ENCODE measurements around the gene MYADML2. TPM values are rescaled to one million over a fixed set of nuclear protein-coding genes. Genes with fewer than 3 reads are reported as not detected.
A peak's percentile ranks its signal among the peaks of the same experiment; 100 is the strongest.

Gene MYADML2
- total RNA-seq, 2 donors from 2014 or later = not detected

DNA sequence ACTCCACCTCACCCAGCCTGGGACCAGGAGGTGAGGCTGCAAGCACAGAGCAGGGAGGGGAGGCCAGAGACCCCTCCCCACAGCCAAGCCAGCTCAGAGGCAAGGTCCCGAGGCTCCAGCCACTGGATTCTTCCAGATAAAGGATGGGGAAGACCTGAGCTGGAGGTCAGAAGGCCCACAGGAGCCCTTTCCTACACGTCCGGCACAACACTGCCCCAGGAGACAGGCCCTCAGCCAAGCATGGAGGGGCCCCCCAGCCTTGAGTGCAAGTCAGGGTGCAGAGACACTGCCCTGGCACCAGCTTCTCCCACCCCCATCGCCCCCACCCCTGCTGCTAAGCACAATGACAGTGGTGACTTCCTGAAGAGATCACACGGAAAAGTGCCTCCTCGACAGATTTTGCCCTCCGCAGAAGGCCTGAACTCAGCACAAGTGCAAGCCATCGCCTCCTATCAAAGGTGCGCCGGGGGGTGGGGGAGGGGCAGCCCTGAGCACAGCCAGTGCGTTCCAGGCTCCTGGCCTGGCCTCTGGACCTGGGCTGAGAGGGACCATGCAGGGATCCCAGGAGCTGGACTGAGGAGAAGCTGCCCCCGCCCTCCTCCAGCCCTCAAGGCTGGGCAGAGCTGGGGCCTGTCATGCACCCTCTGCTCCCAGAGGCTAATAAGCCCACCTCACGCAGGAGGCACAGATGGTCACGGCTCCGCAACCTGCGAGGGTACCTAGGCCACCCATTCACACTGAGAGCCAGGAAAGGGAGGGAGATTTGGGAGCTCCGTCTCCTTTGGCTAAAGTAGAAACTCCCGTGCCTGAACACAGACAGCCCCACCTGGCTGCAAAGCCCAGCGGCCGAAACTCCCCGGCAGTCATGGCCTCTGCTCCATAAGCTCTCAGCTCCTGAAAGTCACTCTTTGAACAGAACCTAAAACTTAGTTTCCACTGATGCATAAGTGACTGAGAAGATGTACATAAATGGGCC is 22.2 kb downstream of the MYADML2 start:
- TF ChIP-seq, protein P1, sequence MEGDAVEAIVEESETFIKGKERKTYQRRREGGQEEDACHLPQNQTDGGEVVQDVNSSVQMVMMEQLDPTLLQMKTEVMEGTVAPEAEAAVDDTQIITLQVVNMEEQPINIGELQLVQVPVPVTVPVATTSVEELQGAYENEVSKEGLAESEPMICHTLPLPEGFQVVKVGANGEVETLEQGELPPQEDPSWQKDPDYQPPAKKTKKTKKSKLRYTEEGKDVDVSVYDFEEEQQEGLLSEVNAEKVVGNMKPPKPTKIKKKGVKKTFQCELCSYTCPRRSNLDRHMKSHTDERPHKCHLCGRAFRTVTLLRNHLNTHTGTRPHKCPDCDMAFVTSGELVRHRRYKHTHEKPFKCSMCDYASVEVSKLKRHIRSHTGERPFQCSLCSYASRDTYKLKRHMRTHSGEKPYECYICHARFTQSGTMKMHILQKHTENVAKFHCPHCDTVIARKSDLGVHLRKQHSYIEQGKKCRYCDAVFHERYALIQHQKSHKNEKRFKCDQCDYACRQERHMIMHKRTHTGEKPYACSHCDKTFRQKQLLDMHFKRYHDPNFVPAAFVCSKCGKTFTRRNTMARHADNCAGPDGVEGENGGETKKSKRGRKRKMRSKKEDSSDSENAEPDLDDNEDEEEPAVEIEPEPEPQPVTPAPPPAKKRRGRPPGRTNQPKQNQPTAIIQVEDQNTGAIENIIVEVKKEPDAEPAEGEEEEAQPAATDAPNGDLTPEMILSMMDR (conservative IDR thresholded peaks at IDR 0.05) = peak; percentile 27
- no peak overlapping the region for H3K27ac ChIP-seq (ENCODE audit: low read depth, low read length)
- Mint-ChIP-seq H3K9me3 (no peaks in the 10 kb centered on the region), H3K4me1 (peaks cover 25% of the 10 kb centered on the region), H3K27ac (peak overlapping the region; percentile 94), H3K36me3 (ENCODE audit: low read depth) (peaks cover 21% of the 10 kb centered on the region), H3K4me3 (peak overlapping the region; percentile 88), H3K27me3 (ENCODE audit: insufficient read depth) (peaks cover 6% of the 10 kb centered on the region)
- H3K27me3 ChIP-seq (ENCODE audit: control insufficient read depth, insufficient read depth, low read length, poor library complexity, severe bottlenecking) = peaks cover 4% of the 10 kb centered on the region
- H3K36me3 ChIP-seq (ENCODE audit: control insufficient read depth, insufficient read depth, low read length) = peaks cover 16% of the 10 kb centered on the region
- H3K4me3 ChIP-seq (ENCODE audit: low read length) = peak overlapping the region; percentile 68
- peak; percentile 91 for DNase-seq
- peak overlapping the region; percentile 44 for H3K9ac ChIP-seq (ENCODE audit: extremely low read depth, low read length, poor library complexity, severe bottlenecking)
- H3K9me3 ChIP-seq (ENCODE audit: control insufficient read depth, low read length) = no peaks in the 10 kb centered on the region
- H3K4me1 ChIP-seq (ENCODE audit: control insufficient read depth, insufficient read depth, low read length) = peaks cover 22% of the 10 kb centered on the region
- WGBS, 2 experiments (ENCODE audit: insufficient coverage in 1 of 2, insufficient read length in 1 of 2) = 55 to 73% methylated on average over 15 to 21 of the region's 21 CpGs

DNA sequence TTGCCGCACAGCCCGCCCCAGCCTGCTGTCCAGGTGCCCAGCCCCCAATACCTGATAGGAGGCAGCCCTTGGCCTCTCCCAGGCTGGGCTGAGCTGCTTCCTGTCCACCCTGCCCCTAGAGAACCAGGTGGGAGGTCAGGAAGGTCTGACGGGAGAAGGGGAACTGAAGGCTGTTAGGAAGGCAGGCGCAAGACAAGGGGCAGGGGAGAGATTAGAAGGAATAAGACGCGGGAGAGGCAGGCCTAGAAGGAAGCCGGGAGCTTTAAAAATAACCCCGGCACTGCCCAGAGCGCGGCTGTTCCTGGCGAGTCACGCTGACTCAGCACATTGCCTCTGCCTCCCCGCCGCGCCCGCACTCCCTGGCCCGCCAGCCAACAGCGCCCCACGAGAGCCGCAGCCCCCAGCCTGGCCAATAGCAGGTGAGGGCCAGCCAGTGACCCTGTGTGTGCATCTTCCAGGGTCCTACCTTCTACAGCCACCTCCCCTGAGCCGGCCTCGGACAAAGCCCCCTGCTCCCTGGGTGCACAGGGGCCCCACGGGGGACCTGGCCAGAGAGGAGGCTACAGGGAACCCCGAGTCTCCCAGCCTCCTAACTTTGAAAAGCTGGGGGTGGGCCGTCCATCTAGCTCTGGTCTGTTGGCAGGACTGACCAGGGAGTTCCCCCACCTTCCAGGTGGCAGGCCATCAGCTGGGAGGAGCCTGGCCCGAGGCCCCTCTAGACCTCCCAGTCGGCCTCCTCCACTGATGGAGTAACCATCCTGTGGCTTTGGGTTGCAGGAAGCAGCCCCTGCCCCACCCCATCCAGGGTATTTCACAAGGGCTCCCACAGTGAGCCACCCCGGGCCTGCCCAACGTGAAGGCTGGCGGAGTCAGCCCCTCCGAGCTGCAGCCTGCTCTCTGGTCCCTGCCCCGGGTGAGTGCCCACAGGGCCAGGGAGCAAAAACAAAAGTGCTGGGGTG is 23.5 kb downstream of the MYADML2 start:
- Mint-ChIP-seq H3K27me3 (ENCODE audit: insufficient read depth) (no peaks in the 10 kb centered on the region), H3K9me3 (no peaks in the 10 kb centered on the region), H3K27ac (peak overlapping the region; percentile 92), H3K4me3 (peak overlapping the region; percentile 88), H3K36me3 (ENCODE audit: low read depth) (peaks cover 28% of the 10 kb centered on the region), H3K4me1 (peaks cover 25% of the 10 kb centered on the region)
- Histone ChIP-seq H3K4me1 (ENCODE audit: control insufficient read depth, insufficient read depth, low read length) (peaks cover 17% of the 10 kb centered on the region), H3K4me3 (ENCODE audit: low read length) (peak overlapping the region; percentile 55), H3K27me3 (ENCODE audit: control insufficient read depth, insufficient read depth, low read length, poor library complexity, severe bottlenecking) (peaks cover 4% of the 10 kb centered on the region), H3K9me3 (ENCODE audit: control insufficient read depth, low read length) (no peaks in the 10 kb centered on the region), H3K9ac (ENCODE audit: extremely low read depth, low read length, poor library complexity, severe bottlenecking) (peak overlapping the region; percentile 47), H3K27ac (ENCODE audit: low read depth, low read length) (peak overlapping the region; percentile 63), H3K36me3 (ENCODE audit: control insufficient read depth, insufficient read depth, low read length) (peaks cover 21% of the 10 kb centered on the region)
- TF ChIP-seq, protein P1 (conservative IDR thresholded peaks at IDR 0.05) = no peak
- WGBS, 2 experiments (ENCODE audit: insufficient coverage in 1 of 2, insufficient read length in 1 of 2) = 33 to 44% methylated on average over 11 to 32 of the region's 32 CpGs
- DNase-seq = peak; percentile 94
